ENCODE data around the gene KIF5B.
"Not testable (repeated sequence)": the region's sequence is repeated elsewhere in the genome, so short reads cannot be mapped to it uniquely, and the experiment has no call there.

The KIF5B gene

GRCh38 chr10:32056136-32057035 is at the start of gene KIF5B:
Gene KIF5B, minus strand, starts transcription at chr10:32056425. Its CDS starts 452 bp downstream, at chr10:32055973.
- DNase-seq = peak; percentile 79

GRCh38 chr10:32105782-32106382 is 49.7 kb upstream of the KIF5B start:
- DNase-seq = no peak

DNA sequence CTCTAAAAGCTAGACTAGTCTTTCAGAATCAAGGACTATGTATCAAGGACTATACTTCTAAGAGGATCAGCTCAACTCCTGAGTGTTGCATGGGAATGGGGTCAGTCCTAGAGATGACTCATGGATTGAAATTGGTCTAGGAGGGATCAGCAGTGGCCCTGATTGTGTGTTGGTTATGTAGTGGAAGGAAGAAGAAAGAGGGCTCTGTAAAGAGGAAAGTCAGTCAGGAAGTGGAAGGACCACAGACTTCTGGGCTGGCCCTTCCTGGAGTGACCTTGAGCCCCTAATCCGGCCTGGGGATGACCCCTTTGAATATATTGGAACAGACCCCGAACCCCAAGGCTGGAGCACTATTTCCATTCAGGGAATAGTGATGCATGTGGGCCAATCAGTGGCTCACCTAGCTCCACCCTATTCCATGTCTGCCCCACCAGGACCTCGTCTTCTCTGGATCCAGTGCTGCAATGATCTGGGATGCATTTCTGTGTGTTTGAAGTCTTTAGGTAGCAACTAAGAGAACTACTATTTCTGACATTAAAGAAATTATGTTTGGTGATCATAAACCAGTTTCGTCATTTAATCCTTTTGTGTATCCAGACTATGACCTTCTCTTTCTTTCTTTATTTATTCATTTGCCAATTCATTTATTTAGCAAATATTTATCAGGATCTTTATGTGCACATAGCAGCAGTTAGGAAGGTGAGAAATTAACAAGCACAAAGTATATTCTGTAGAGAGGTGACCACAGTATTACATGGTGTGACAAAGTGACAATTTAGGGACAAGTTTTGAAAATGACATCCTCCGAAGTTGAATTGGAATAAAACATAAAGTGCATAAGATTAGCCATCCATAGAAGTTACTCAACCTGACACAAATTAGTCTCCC is 48.6 kb upstream of the KIF5B start:
- DNase-seq = no peak

GRCh38 chr10:32104181-32104580 is 48.0 kb upstream of the KIF5B start:
- DNase-seq = no peak

DNA sequence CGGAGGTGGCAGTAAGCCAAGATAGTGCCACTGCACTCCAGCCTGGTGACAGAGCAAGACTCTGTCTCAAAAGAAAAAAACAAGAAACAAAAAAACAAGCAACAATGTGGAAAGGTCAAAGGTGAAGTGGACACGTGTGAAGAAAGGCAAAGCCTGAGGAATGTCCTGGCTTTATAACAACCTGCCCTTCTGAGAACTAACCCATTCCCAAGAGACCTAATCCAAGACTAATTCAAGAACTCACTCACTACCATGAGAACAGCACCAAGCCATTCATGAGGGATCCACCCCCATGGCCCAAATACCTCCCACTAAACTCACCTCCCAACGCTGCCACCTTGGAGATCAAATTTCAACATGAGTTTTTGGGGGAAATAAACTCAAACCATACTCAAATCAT is 47.5 kb upstream of the KIF5B start:
- DNase-seq = no peak

DNA sequence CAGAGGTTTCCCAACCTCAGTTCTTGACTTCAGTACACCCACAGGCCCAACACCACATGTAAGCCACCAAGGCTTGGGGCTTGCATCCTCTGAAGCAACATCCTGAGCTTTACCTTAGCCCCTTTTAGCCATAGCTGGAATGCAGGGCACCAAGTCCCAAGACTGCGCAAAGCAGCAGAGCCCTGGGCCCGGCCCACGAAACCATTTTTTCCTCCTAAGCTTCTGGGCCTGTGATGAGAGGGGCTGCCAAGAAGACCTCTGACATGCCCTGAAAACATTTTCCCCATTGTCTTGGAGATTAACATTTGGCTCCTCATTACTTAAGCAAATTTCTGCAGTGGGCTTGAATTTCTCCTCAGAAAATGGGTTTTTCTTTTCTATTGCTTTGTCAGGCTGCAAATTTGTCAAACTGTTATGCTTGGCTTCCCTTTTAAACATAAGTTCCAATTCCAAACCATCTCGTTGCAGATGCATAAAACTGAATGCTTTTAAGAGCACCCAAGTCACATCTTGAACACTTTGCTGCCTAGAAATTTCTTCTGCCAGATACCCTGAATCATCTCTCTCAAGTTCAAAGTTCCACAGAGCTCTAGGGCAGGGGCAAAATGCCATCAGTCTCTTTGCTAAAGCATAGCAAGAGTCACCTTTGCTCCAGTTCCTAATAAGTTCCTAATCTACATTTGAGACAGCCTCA is 42.5 kb upstream of the KIF5B start:
- DNase-seq = not testable (repeated sequence)

DNA sequence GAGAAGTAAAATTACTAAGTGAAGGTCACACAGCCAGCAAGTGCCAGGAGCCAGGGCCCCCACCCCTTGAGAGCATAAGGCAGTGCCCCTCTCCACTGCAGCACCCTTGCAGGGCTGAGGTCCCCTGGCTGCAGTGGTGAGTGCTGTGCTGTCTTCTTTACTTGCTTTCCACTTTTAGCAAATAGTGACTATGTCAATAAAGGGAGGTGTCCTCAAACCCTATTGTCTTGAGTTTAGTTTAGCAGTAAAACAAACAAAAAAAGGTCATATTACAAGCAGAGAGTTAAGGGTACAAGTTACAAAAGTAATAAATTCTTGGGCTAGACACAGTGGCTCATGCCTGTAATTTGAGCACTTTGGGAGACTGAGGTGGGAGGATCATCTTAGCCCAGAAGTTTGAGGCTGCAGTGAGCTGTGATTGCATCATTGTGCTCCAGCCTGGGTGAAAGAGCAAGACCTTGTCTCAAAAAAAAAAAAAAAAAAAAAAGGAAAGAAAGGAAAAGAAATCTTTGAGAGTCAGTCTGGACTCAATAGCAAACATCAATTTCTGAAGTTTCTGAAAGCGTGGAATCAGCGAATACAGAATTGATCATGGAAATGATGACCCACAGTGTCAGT is 39.0 kb upstream of the KIF5B start:
- no peak for DNase-seq

DNA sequence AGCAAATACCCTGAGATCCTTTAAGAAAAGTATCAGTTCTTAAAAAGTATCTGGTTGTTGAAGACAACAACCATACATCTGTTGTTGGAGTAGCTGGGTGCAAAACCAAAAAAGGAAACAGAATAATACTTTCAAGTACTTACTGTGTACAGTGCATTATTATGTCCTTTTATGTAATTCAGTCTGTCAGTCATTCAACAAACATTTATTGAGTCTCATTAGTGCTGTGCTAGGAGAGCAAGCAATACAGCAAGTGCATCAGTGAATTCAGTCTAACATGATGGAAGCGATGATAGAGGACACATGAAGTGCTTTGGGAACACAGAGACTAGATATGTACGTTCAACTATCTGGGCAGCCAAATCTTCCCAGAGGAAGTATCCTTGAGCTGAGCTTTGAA is 37.4 kb upstream of the KIF5B start:
- no peak for DNase-seq

- no peak for DNase-seq
Observed at GRCh38 chr10:32091046-32091445, 34.8 kb upstream of the KIF5B start.

DNA sequence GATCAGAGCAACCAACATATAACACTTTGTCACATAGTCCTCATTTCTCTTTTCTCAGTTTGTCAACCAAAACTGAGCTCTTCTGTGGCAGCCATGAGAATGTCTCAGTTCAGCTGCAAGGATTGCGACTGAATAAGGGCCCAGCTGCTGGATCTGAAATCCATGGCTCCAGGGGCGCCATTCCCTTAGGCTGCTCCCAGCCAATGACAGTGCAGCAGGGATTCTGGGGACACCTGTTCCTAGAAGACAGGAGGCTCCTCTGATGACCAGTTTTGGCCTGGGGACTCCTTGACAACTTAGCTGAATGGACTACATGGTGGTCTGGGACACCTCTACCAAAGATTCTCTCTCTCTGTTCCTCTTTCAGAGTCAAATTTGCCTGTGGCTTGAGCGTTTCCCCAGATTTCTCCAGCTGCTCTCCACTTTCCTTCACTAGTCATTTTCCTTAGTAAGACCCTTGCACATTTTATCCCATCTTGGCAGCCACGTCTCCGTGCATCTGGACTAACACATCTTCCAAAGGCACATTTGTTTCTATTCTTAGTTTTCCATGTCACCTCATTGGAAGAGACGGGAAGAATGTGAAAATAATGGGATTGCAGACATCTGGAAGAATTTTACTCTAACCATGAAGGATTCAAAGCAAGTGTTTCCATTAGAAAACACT is 28.1 kb upstream of the KIF5B start:
- no peak for DNase-seq

DNA sequence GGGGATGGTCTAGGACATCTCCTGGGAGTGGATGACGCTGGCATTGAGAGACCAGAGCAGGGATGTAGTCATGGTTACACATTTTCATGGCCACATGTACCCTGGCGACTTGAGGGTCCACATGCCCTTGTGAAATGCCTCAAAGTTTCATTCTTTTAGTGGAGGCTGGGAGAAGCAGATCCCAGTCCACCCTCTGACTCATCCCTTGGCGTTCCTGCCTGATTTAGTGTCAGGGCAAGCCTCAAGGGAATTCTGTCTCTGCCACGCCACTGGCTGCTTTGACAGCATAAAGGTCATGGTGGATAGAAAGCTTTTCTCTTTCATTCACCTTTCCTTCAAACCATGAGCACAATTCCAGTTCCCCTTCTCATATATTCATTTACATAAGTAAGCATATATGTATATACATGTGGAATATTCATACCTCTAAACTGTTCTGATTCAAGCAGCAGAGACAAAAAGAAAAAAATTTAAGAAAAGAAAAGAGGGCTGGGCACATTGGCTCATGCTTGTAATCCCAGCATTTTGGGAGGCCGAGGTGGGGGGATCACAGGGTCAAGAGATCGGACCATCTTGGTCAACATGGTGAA is 21.8 kb upstream of the KIF5B start:
- DNase-seq = no peak

DNA sequence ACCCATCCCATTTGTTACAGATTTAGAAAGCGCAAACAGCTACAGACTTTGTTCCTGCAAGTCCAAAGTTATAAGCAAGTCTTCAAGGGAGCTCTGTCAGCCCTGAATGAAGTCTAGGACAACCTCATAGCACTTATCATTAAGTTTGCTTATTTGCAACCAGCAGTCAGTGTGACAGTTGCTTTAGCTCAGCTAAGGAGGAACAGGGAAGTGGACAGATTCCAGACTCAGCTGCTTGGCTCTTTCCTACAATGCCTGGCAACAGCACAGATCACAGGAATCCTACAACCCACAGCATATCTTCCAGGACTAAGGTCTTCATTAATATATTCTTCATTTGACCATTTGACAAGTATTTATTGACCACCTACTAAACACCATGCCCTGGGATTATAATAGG is 17.4 kb upstream of the KIF5B start:
- DNase-seq = no peak

DNA sequence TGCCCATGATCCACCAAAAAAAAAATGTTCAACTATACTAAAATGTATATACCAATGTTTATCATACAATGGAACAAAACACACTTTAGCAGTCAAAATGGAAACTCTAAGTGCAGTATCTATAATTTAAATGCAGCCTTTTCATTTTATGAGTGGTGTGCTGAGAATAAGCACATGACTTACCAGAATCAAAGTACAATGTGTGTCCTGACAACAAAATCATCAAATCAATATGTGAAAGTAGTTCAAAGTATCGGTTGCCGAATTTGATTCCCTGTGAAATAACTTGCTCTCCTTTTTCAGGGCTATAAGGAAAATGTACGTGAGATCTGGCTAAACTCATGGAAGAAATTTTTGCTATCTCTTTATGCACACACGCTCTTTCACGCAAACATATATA is 16.9 kb upstream of the KIF5B start:
- DNase-seq = no peak

- no peak for DNase-seq
Observed at GRCh38 chr10:32072025-32072800, 16.0 kb upstream of the KIF5B start.

DNA sequence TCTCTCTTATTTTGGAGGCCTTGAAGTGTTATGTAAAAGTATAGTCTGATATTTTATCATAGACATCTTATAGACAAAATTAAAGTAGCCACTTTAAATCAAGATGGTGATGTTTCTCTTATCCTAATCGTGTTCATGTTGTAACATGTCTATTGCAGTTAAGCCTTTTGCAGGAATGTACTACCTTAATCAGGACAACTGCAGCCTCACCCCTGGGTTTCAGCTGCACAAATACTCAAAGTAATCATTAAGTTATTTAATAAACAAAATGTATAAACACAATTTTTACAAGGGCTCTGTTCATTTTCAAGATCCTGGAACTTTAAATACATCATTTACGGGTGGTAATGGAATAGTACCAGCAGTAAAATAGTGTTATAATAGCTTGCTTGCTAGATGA is 14.4 kb upstream of the KIF5B start:
- no peak for DNase-seq

DNA sequence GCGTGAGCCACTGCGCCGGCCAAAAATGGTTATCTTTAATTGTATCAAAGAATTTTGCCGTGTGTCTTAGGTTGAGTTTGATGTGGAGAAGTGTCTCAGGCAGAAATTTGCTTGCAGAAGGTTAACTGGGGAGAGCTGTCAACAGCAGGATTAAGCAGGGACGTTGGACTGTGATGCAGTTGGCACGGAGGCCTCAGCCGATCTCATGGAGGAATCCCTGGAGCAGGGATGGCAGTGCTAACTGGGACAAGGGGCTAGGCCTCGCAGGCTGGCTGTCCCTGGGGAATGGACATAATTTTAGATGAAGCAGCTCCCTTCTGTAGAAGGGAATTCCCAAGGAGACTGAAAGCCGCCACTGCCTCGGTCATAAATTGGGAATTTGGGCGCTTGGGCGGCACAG is 12.3 kb upstream of the KIF5B start:
- no peak for DNase-seq

DNA sequence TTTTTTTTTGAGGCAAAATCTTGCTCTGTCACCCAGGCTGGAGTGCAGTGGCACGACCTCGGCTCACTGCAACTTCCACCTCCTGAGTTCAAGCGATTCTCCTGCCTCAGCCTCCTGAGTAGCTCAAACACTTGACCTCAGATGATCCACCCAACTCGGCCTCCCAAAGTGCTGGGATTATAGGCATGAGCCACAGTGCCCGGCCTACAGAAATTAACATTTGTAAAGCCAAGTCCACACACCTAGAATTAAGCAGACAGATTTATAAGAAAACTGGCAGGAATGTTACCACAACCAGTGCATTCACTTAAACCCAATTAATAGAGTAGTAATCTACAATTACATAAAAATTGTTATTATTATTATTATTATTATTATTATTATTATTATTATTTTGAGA is 11.7 kb upstream of the KIF5B start:
- not testable (repeated sequence) for DNase-seq

- DNase-seq = no peak
Observed at GRCh38 chr10:32065856-32066255, 9.6 kb upstream of the KIF5B start.

- DNase-seq = no peak
Observed at GRCh38 chr10:32061440-32061839, 5.2 kb upstream of the KIF5B start.

DNA sequence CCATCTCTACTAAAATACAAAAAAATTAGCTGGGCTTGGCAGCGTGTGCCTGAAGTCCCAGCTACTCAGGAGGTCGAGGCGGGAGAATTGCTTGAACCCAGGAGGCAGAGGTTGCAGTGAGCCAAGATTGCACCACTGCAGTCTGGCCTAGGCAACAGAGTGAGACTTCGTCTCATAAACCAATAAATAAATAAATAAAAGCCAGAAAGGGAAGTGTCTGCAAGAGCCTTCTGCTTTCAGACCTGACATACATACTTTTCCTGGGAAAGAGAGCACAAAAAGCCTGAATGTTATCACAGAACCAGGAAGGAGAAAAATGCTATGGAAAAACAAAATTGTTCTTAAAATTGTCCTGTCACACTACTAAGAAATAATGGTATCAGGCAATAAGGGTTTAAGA is 4.1 kb upstream of the KIF5B start:
- no peak for DNase-seq

GRCh38 chr10:32059472-32059871 is 3.2 kb upstream of the KIF5B start:
- no peak for DNase-seq

Measured in cortex of kidney (tissue), 1 donor.